ENCODE measurements around the gene BAZ2B. TPM values are rescaled to one million over a fixed set of nuclear protein-coding genes. Genes with fewer than 3 reads are reported as not detected.

BAZ2B gene
- total and polyA plus RNA-seq, 4 experiments from 2014 or later = 4.3 to 35.6 (median 25.9) TPM

DNA sequence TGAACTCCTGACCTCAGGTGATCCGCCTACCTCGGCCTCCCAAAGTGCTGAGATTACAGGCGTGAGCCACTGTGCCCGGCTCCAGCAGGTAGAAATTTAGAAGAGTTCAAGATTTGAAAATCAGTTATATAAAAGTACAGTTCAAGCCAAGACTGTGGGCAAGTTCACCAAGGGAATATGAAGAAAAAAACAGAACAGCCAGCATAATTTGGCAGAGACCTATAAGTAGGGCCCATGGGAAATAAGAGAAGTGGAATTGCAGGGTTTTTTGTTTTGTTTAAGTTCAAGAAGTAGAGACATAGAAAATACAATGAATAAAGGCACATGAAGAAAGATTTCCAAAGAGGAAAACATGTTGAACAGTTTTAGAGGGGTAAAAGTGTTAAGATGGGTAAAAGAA, 57.9 kb downstream of the BAZ2B start:
- DNase-seq = no peak
- H3K4me3 ChIP-seq (ENCODE audit: low read length in 2 of 2) = no peak overlapping the region
- H3K4me3 Mint-ChIP-seq = no peak overlapping the region
- ChIA-PET POLR2A (ENCODE audit: partially characterized antibody) (no interaction called here), CTCF (ENCODE audit: partially characterized antibody) (no interaction called here)
- peaks cover 0 to 2% (median 0%) of the 10 kb centered on the region in 8 donors for H3K9me3 Mint-ChIP-seq
- H3K27ac ChIP-seq (ENCODE audit: low read depth, low read length) = no peak overlapping the region
- no peak overlapping the region for H3K27ac Mint-ChIP-seq
- no peaks in the 10 kb centered on the region for H3K36me3 ChIP-seq (ENCODE audit: insufficient read depth, low read length)
- no peaks in the 10 kb centered on the region for H3K4me1 Mint-ChIP-seq
- no peaks in the 10 kb centered on the region for H3K9me3 ChIP-seq (ENCODE audit: control insufficient read depth in 1 of 2, low read length in 2 of 2)
- no peaks in the 10 kb centered on the region for H3K27me3 Mint-ChIP-seq
- H3K4me1 ChIP-seq (ENCODE audit: insufficient read depth, low read length) = no peaks in the 10 kb centered on the region
- H3K36me3 Mint-ChIP-seq = no peaks in the 10 kb centered on the region
- intact Hi-C loops (cut with micrococcal nuclease) = no loop called here
- H3K27me3 ChIP-seq (ENCODE audit: insufficient read depth, low read length) = no peaks in the 10 kb centered on the region

DNA sequence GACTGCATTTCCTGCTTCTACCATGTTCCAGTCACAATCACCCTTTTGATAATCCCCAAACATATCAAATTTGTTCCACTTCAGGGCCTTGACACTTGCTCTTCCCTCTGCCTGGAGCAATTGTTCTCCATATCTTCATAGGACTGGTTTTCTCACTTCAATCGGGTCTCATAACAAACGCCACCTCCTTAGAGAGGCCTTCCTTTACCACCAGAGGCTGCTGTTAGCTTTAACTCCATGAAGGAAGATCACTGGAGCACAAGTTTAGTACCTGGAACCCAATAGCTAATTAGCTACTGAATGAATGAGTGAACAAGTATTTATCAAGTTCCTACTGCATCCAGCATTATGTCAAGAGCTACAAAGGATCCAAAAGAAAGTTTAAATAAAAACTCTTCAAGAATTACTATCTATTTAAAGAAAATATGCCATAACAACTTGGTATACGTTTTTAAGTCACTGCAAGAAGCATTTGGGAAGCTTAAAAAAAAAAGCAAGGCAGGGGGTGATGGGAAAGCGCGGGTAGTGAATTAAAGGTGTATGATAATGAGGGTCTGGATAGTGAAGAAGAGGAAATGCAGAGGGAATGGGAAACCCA, 58.8 kb downstream of the BAZ2B start:
- no peak overlapping the region for H3K4me3 Mint-ChIP-seq
- no peaks in the 10 kb centered on the region for H3K4me1 Mint-ChIP-seq
- H3K9me3 ChIP-seq (ENCODE audit: control insufficient read depth in 1 of 2, low read length in 2 of 2) = no peaks in the 10 kb centered on the region
- DNase-seq = no peak
- no peaks in the 10 kb centered on the region for H3K27me3 ChIP-seq (ENCODE audit: insufficient read depth, low read length)
- ChIA-PET CTCF (ENCODE audit: partially characterized antibody) (no interaction called here), POLR2A (ENCODE audit: partially characterized antibody) (no interaction called here)
- H3K4me3 ChIP-seq (ENCODE audit: low read length in 2 of 2) = no peak overlapping the region
- H3K4me1 ChIP-seq (ENCODE audit: insufficient read depth, low read length) = no peaks in the 10 kb centered on the region
- H3K36me3 Mint-ChIP-seq = no peaks in the 10 kb centered on the region
- intact Hi-C loops (cut with micrococcal nuclease) = no loop called here
- H3K36me3 ChIP-seq (ENCODE audit: insufficient read depth, low read length) = no peaks in the 10 kb centered on the region
- no peaks in the 10 kb centered on the region for H3K9me3 Mint-ChIP-seq
- no peak overlapping the region for H3K27ac ChIP-seq (ENCODE audit: low read depth, low read length)
- no peak overlapping the region for H3K27ac Mint-ChIP-seq
- no peaks in the 10 kb centered on the region for H3K27me3 Mint-ChIP-seq

DNA sequence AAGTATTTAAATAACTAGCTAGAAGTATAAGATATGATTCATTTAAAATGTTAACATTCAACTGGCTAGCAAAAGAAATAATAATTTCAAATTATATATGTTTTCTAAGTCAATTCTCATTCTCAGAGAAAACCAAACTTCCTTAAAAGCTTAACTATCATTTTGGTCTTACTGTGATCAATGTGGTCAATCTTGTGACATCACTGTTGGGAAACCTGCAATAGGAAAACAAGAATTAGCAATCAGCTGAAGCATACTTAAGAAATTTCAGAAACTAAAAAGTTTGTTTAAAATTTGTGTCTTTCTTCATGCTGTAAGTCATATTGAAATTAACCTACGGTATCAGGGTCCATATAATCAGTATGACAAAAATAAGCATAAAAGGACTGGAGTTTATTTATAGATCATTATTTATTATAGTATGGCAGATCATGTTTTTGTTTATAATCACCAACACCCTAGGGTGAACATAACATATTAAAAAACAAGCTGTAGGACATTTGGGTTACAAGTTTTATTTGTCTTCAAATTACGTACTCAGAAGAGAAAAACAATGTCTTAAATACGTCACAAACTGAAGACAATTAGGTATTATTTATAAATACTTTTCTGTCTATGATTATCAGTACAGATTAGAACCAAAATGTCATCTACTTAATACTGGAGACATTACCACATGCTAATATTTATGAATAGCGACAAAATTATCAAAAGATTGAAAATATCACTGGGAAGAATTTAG, 60.5 kb downstream of the BAZ2B start:
- no peak for DNase-seq
- H3K36me3 Mint-ChIP-seq = no peaks in the 10 kb centered on the region
- intact Hi-C loops (cut with micrococcal nuclease) = no loop called here

DNA sequence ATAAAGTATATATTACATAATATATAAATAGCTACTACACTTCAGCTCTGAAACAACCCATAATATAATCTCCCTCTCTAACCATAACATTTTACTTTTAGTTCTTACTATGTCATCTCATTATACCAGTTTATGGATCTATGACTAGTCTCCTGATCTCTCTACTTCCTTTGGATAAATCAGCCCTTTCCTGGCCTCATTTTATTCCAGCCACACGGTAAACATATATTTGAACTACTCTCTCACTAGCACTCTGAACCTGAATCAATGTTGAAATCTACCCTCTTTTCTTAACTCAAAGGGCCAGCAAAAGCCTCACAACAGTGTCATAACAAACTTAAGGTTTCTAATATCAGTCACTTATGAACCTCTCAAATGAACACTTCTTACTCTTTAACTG, 62.6 kb downstream of the BAZ2B start:
- no peaks in the 10 kb centered on the region for H3K4me1 Mint-ChIP-seq
- no peaks in the 10 kb centered on the region for H3K27me3 ChIP-seq (ENCODE audit: insufficient read depth, low read length)
- intact Hi-C loops (cut with micrococcal nuclease) = no loop called here
- H3K36me3 Mint-ChIP-seq = no peaks in the 10 kb centered on the region
- H3K27ac ChIP-seq (ENCODE audit: low read depth, low read length) = no peak overlapping the region
- H3K4me3 ChIP-seq (ENCODE audit: low read length in 2 of 2) = no peak overlapping the region
- H3K4me1 ChIP-seq (ENCODE audit: insufficient read depth, low read length) = no peaks in the 10 kb centered on the region
- ChIA-PET CTCF (ENCODE audit: partially characterized antibody) (no interaction called here), POLR2A (ENCODE audit: partially characterized antibody) (no interaction called here)
- H3K4me3 Mint-ChIP-seq = no peak overlapping the region
- H3K9me3 ChIP-seq (ENCODE audit: control insufficient read depth in 1 of 2, low read length in 2 of 2) = no peaks in the 10 kb centered on the region
- no peaks in the 10 kb centered on the region for H3K36me3 ChIP-seq (ENCODE audit: insufficient read depth, low read length)
- H3K9me3 Mint-ChIP-seq = no peaks in the 10 kb centered on the region
- H3K27ac Mint-ChIP-seq = peak overlapping the region in 1 of 7 donors; percentile 36
- DNase-seq = no peak
- no peaks in the 10 kb centered on the region for H3K27me3 Mint-ChIP-seq

More for the DNA sequence above, 60.5 kb downstream of the BAZ2B start:
- Histone ChIP-seq H3K9me3 (ENCODE audit: control insufficient read depth in 1 of 2, low read length in 2 of 2) (no peaks in the 10 kb centered on the region), H3K4me3 (ENCODE audit: low read length in 2 of 2) (no peak overlapping the region), H3K27ac (ENCODE audit: low read depth, low read length) (no peak overlapping the region), H3K36me3 (ENCODE audit: insufficient read depth, low read length) (no peaks in the 10 kb centered on the region), H3K27me3 (ENCODE audit: insufficient read depth, low read length) (no peaks in the 10 kb centered on the region), H3K4me1 (ENCODE audit: insufficient read depth, low read length) (no peaks in the 10 kb centered on the region)
- H3K4me3 Mint-ChIP-seq = no peak overlapping the region
- no peak overlapping the region for H3K27ac Mint-ChIP-seq
- H3K4me1 Mint-ChIP-seq = no peaks in the 10 kb centered on the region
- ChIA-PET CTCF (ENCODE audit: partially characterized antibody) (no interaction called here), POLR2A (ENCODE audit: partially characterized antibody) (no interaction called here)
- no peaks in the 10 kb centered on the region for H3K9me3 Mint-ChIP-seq
- H3K27me3 Mint-ChIP-seq = no peaks in the 10 kb centered on the region

DNA sequence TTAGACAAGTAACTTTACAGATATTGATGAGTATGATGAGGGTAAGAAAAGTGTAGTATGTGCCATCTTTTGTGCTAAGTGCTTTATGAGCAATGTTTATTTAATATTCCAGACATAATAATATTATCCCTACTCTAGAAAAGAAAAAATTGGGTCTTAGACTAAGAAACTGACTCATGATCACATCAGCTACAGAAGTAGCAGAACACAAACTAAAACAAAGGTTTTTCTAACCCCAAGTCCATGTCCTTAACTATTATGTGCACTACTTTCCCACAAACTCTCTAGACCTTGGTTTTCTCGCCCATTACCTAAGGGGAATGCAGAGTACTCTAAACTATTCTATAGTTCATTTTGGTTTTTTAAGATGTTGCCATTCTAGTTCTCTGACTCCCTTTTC, 64.5 kb downstream of the BAZ2B start:
- no peak overlapping the region for H3K4me3 ChIP-seq (ENCODE audit: low read length in 2 of 2)
- no peak overlapping the region for H3K27ac ChIP-seq (ENCODE audit: low read depth, low read length)
- Mint-ChIP-seq H3K27me3 (no peaks in the 10 kb centered on the region), H3K36me3 (no peaks in the 10 kb centered on the region), H3K4me3 (no peak overlapping the region), H3K4me1 (no peaks in the 10 kb centered on the region), H3K9me3 (no peaks in the 10 kb centered on the region), H3K27ac (no peak overlapping the region)
- no peaks in the 10 kb centered on the region for H3K4me1 ChIP-seq (ENCODE audit: insufficient read depth, low read length)
- ChIA-PET CTCF (ENCODE audit: partially characterized antibody) (no interaction called here), POLR2A (ENCODE audit: partially characterized antibody) (no interaction called here)
- no peaks in the 10 kb centered on the region for H3K27me3 ChIP-seq (ENCODE audit: insufficient read depth, low read length)
- no peaks in the 10 kb centered on the region for H3K36me3 ChIP-seq (ENCODE audit: insufficient read depth, low read length)
- intact Hi-C loops (cut with micrococcal nuclease) = no loop called here
- no peaks in the 10 kb centered on the region for H3K9me3 ChIP-seq (ENCODE audit: control insufficient read depth in 1 of 2, low read length in 2 of 2)
- DNase-seq = no peak

DNA sequence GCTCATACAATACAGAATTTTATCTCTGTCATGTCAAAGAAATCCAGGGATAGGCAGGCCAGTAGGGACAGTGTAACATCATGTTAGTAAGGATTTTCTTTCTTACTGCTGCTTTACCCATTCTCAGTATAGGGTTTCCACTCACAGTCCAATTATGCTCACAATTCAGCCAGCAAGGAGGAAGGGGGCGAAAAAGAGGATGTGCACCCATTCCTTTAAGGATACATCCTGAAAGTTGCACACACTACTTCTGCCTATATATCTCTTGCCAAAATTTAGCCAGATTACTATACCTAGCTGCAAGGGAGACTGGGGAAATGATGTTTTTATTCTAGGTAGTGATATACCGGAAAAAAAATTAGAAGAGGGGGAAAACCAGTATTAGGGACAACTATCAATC, 66.1 kb downstream of the BAZ2B start:
- DNase-seq = no peak
- Histone ChIP-seq H3K36me3 (ENCODE audit: insufficient read depth, low read length) (no peaks in the 10 kb centered on the region), H3K27ac (ENCODE audit: low read depth, low read length) (no peak overlapping the region), H3K9me3 (ENCODE audit: control insufficient read depth in 1 of 2, low read length in 2 of 2) (no peaks in the 10 kb centered on the region), H3K27me3 (ENCODE audit: insufficient read depth, low read length) (no peaks in the 10 kb centered on the region), H3K4me3 (ENCODE audit: low read length in 2 of 2) (no peak overlapping the region), H3K4me1 (ENCODE audit: insufficient read depth, low read length) (no peaks in the 10 kb centered on the region)
- POLR2A ChIA-PET (ENCODE audit: partially characterized antibody) = no interaction called here
- Mint-ChIP-seq H3K4me3 (no peak overlapping the region), H3K36me3 (no peaks in the 10 kb centered on the region), H3K27me3 (no peaks in the 10 kb centered on the region), H3K4me1 (no peaks in the 10 kb centered on the region), H3K9me3 (no peaks in the 10 kb centered on the region), H3K27ac (no peak overlapping the region)
- CTCF ChIA-PET (ENCODE audit: partially characterized antibody) = interaction anchor here (0.6 kb wide), 1 partner anchor 28 kb away, joined by 3 read pairs; no protein-coding TSS in a partner anchor
- intact Hi-C loops (cut with micrococcal nuclease) = no loop called here

DNA sequence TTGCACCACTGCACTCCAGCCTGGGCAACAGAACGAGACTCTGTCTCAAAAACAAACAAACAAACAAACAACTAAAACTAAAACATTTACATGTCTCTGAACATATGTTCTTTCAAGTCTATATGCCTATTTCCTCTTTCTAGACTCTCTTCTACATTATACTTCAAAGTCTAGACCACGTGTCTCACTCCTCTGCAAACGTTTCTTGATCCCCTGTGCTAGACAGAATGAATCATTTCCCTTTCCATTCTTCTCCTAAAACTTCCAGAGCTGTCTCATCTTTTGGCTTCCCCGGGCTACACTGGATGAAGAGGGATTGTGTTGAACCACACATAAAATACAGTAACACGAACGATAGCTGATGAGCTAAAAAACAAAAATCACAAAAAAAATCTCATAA, 67.1 kb downstream of the BAZ2B start:
- H3K36me3 Mint-ChIP-seq = no peaks in the 10 kb centered on the region
- no peak overlapping the region for H3K4me3 Mint-ChIP-seq
- POLR2A ChIA-PET (ENCODE audit: partially characterized antibody) = no interaction called here
- no peak overlapping the region for H3K27ac ChIP-seq (ENCODE audit: low read depth, low read length)
- DNase-seq = no peak
- H3K4me1 Mint-ChIP-seq = no peaks in the 10 kb centered on the region
- H3K4me3 ChIP-seq (ENCODE audit: low read length in 2 of 2) = no peak overlapping the region
- no peaks in the 10 kb centered on the region for H3K36me3 ChIP-seq (ENCODE audit: insufficient read depth, low read length)
- CTCF ChIA-PET (ENCODE audit: partially characterized antibody) = no interaction called here
- no peaks in the 10 kb centered on the region for H3K27me3 ChIP-seq (ENCODE audit: insufficient read depth, low read length)
- H3K27ac Mint-ChIP-seq = no peak overlapping the region
- H3K9me3 Mint-ChIP-seq = no peaks in the 10 kb centered on the region
- intact Hi-C loops (cut with micrococcal nuclease) = no loop called here
- H3K9me3 ChIP-seq (ENCODE audit: control insufficient read depth in 1 of 2, low read length in 2 of 2) = no peaks in the 10 kb centered on the region
- no peaks in the 10 kb centered on the region for H3K27me3 Mint-ChIP-seq
- H3K4me1 ChIP-seq (ENCODE audit: insufficient read depth, low read length) = no peaks in the 10 kb centered on the region
